Thyroid gland (tissue), 4 donors: Measurements from ENCODE around the gene GLTP. TPM values are rescaled to one million over a fixed set of nuclear protein-coding genes. Genes with fewer than 3 reads are reported as not detected.
A peak's percentile ranks its signal among the peaks of the same experiment; 100 is the strongest.

Source experiments
- DNase-seq, 2 donors: peaks; one replicate each; pipeline ENCODE4 v3.0.0-alpha.2; 2019
- H3K27ac ChIP-seq, 3 donors: fragments of 200-600 bp; sonication (generic); 1 replicate in 2 of 3; 2 replicates in 1 of 3; pipeline ENCODE4 v1.5.1; 2016 to 2019; ENCODE audit warnings: mild to moderate bottlenecking in 1 of 3, moderate library complexity in 1 of 3
- H3K27me3 ChIP-seq: fragments of 200-600 bp; sonication (generic); one replicate; pipeline ENCODE4 v1.5.1; 2019
- H3K36me3 ChIP-seq, 2 donors: fragments of 200-600 bp; sonication (generic); one replicate each; pipeline ENCODE4 v1.5.1; 2016 to 2019
- H3K4me1 ChIP-seq, 2 donors: fragments of 200-600 bp; sonication (generic); one replicate each; pipeline ENCODE4 v1.5.1; 2017 to 2019
- H3K4me3 ChIP-seq, 3 donors: fragments of 200-600 bp; sonication (generic); replicated peaks in 1 of 3; 1 replicate in 2 of 3; 2 replicates in 1 of 3; pipeline ENCODE4 v1.5.1; 2016; ENCODE audit warnings: mild to moderate bottlenecking in 1 of 3
- H3K9me3 ChIP-seq: fragments of 200-600 bp; sonication (generic); one replicate; pipeline ENCODE4 v1.5.1; 2017
- POLR2A ChIP-seq, 2 donors: fragments of 450-650 bp; IDR thresholded peaks; one replicate each; pipeline ENCODE4 v1.6.1; 2017; ENCODE audit warnings: antibody characterized with exemption in 2 of 2, mild to moderate bottlenecking in 2 of 2, moderate library complexity in 1 of 2
- WGBS, 2 donors: methylation state at CpG; one replicate each; pipeline ENCODE4 v1.1.5; 2017; 5-methylcytosine and 5-hydroxymethylcytosine counted together
- intact Hi-C: fragments of 100-400 bp; cut with DNase I; formaldehyde crosslinking; loops from one replicate; pipeline ENCODE4 v1.15.1; 2023
- total RNA-seq, 4 donors: library from RNA; depleted of rRNA; stranded (reverse); fragments of >200 nt; gene quantifications; one replicate each; pipeline ENCODE4 v1.2.3, GENCODE V29; 2016
- TF ChIP-seq, protein P1 (sequence below), 6 experiments: fragments of 200-600 bp in 3 of 6; fragments of 450-650 bp in 3 of 6; sonication (generic) in 3 of 6; IDR thresholded peaks; one replicate each; pipeline ENCODE4 v1.5.1; 2016 to 2019; ENCODE audit warnings: antibody characterized with exemption in 6 of 6, mild to moderate bottlenecking in 2 of 6, inconsistent platforms in 1 of 6, moderate library complexity in 1 of 6

The GLTP gene
- total RNA-seq, 4 donors from 2014 or later, result 49.9 to 72.0 (median 60.2) TPM

DNA sequence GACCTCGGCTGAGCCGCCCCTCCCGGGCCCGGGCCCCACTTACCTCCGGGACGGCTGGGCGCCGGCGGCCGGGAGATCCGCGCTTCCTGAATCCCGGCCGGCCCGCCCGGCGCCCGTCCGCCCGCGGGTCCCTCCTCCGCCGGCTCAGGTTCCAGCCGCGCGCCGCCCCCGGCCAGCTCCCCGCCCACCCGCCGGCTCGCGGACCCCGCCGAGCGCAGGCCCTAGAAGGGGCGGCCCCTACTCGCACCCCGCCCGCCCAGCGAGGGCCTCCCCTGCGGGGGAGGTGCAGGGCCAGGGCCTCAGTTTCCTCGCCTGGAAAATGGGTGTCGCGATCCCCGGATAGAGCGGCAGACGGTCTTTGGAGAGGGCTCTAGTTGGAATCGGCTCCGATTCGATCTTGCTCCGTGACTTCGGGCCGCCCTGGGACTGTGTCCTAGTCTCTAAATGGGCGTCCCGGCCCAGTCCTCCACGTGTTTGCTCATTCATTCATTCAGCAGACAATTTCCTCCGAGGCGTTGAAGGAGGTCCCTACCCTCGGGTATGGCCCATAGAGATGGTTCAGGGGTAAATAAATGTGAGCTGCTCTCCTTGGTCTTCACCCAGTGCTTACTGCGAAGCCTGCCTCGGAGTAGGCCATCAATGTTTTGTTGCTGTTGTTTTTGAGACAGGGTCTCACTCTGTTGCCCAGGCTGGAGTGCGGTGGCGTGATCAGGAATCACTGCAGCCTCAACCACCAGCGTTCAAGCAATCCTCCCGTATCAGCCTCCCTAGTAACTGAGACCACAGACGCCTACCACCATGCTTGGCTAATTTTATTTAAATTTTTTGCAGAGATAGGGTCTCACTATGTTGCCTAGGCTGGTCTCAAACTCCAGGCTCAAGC lies 46.8 kb downstream of the GLTP start, which contains the start of gene TRPV4:
Gene TRPV4 (minus strand): TSS at position 92 of the 883 bp plus-strand sequence. CDS start 18,602 bp downstream, outside the sequence.
- peak in 1 of 2 donors; percentile 28 for TF ChIP-seq POLR2A (IDR thresholded peaks at IDR 0.05)
- TF ChIP-seq, protein P1, sequence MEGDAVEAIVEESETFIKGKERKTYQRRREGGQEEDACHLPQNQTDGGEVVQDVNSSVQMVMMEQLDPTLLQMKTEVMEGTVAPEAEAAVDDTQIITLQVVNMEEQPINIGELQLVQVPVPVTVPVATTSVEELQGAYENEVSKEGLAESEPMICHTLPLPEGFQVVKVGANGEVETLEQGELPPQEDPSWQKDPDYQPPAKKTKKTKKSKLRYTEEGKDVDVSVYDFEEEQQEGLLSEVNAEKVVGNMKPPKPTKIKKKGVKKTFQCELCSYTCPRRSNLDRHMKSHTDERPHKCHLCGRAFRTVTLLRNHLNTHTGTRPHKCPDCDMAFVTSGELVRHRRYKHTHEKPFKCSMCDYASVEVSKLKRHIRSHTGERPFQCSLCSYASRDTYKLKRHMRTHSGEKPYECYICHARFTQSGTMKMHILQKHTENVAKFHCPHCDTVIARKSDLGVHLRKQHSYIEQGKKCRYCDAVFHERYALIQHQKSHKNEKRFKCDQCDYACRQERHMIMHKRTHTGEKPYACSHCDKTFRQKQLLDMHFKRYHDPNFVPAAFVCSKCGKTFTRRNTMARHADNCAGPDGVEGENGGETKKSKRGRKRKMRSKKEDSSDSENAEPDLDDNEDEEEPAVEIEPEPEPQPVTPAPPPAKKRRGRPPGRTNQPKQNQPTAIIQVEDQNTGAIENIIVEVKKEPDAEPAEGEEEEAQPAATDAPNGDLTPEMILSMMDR (IDR thresholded peaks at IDR 0.05), result no peak
- H3K27me3 ChIP-seq, result no peaks in the 10 kb centered on the region
- H3K27ac ChIP-seq, result no peak within 1 kb of the TSS
- peak within 1 kb of the TSS in 1 of 3 donors; percentile 55 for H3K4me3 ChIP-seq
- no peaks in the 10 kb centered on the region for H3K9me3 ChIP-seq
- WGBS, 2 donors, result 33 to 35% methylated on average over 23 to 33 of the region's 67 CpGs
- H3K4me1 ChIP-seq, result peaks cover 7 to 8% of the 10 kb centered on the region in 2 donors
- intact Hi-C loops, result no loop called here
- H3K36me3 ChIP-seq, result no peaks in the 10 kb centered on the region
- peak; percentile 25 to 41 for DNase-seq

DNA sequence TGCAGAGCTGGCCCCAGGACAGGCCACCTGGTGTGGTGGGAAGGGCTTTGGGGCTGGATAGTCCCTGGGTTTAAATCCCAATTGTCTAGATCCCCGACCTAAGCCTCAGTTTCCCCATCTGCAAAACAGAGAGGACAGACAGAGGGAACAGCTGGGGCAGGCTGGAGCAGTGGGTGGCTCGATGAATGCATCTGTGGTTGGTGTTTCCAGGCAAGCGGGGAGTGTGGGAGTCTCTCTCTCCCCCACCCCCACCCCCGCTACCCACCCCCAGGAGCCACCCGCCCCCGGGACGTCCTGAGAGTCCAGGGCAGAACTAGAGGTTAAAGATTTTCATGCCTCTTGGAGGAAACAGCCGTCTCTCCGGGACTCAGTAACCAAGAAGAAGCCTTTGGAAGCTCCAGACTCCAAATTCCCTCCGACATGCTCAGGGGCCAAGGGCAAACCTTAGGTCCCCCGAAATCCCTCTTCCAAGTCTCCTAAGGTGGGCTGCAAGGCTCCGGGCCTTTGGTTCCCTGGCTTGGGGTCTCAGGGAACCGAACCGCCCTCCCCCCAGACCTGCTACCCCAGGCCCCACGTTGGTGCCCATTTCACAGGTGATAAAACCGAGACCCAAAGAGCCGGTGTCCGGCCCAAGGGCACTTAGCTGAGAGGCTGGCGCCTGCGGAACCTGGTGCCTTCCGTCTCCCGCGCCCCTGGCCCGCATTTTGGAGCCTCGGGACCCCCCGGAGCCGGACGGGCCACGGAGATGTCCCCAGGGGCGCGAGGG lies 47.6 kb downstream of the GLTP start:
- Histone ChIP-seq H3K27me3 (no peaks in the 10 kb centered on the region), H3K4me3 (peak overlapping the region in 1 of 3 donors; percentile 55), H3K36me3 (no peaks in the 10 kb centered on the region), H3K27ac (no peak overlapping the region), H3K4me1 (peaks cover 7 to 8% of the 10 kb centered on the region in 2 donors), H3K9me3 (no peaks in the 10 kb centered on the region)
- intact Hi-C loops, result no loop called here
- no peak for DNase-seq
- no peak for TF ChIP-seq POLR2A (IDR thresholded peaks at IDR 0.05)
- TF ChIP-seq, protein P1 (IDR thresholded peaks at IDR 0.05), result no peak
- WGBS, 2 donors, result 33 to 35% methylated on average over 5 to 7 of the region's 31 CpGs

DNA sequence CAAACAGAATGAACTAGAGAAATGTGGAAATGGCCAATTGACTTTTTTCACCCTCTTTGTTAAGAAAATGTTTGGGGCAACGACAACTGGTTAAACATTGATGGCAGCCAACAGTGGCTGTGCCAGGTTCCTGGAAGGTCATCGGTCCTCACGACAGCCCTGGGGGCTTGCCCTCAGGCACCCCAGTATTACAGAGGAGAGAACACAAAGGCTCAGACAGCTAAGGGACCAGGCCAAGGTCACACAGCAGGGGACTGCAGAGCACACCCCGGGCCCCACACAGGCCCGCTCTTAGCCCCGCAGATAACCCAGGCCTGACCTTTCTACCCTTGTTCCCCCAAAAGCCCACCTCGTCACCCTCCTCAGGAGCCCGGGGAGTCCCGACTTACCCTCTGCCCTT lies 48.4 kb downstream of the GLTP start:
- peaks cover 7 to 8% of the 10 kb centered on the region in 2 donors for H3K4me1 ChIP-seq
- H3K27me3 ChIP-seq, result no peaks in the 10 kb centered on the region
- no peak for DNase-seq
- H3K9me3 ChIP-seq, result no peaks in the 10 kb centered on the region
- 83% methylated on average over 9 of the region's 9 CpGs for WGBS, 2 donors
- no peak overlapping the region for H3K4me3 ChIP-seq
- TF ChIP-seq, protein P1 (IDR thresholded peaks at IDR 0.05), result no peak
- TF ChIP-seq POLR2A (IDR thresholded peaks at IDR 0.05), result no peak
- no peak overlapping the region for H3K27ac ChIP-seq
- intact Hi-C loops, result no loop called here
- H3K36me3 ChIP-seq, result no peaks in the 10 kb centered on the region

DNA sequence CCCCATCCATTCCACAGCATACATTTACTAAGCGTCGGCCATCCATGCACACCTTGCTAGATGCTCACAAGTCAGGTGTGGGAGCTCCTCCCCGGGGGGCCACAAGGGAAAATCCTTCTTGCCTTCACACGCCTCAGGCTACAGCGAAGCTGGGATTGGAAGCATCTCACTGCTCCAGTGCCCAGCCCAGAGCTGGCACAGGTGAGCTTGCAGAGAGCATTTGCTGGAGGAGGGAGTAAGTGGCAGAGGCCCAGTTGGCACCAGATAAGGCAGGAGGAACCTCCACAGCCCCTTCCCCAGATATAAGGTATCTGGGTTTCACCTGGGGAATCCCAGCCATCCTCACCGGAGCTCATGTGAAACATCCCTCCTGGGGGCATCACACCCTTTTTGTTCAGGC lies 49.0 kb downstream of the GLTP start:
- TF ChIP-seq, protein P1 (IDR thresholded peaks at IDR 0.05), result no peak
- TF ChIP-seq POLR2A (IDR thresholded peaks at IDR 0.05), result no peak
- Histone ChIP-seq H3K4me3 (no peak overlapping the region), H3K27ac (no peak overlapping the region), H3K9me3 (no peaks in the 10 kb centered on the region), H3K27me3 (no peaks in the 10 kb centered on the region), H3K4me1 (peaks cover 7 to 8% of the 10 kb centered on the region in 2 donors), H3K36me3 (no peaks in the 10 kb centered on the region)
- no peak for DNase-seq
- intact Hi-C loops, result no loop called here
- 84 to 85% methylated on average over 4 to 6 of the region's 6 CpGs for WGBS, 2 donors
